Breast epithelium (tissue), 3 donors: ENCODE results near the gene RBM28.

Experiments
- POLR2AphosphoS5 ChIP-seq, 3 donors: sonication (generic); formaldehyde crosslinking; IDR thresholded peaks; one replicate each; pipeline ENCODE4 v1.6.1; 2017; ENCODE audit warnings: antibody characterized with exemption in 3 of 3
- TF ChIP-seq, protein P1 (sequence below), 3 donors: fragments of 450-650 bp; IDR thresholded peaks; one replicate each; pipeline ENCODE4 v1.5.1; 2016 to 2017; ENCODE audit warnings: antibody characterized with exemption in 3 of 3, mild to moderate bottlenecking in 3 of 3, moderate library complexity in 3 of 3

DNA sequence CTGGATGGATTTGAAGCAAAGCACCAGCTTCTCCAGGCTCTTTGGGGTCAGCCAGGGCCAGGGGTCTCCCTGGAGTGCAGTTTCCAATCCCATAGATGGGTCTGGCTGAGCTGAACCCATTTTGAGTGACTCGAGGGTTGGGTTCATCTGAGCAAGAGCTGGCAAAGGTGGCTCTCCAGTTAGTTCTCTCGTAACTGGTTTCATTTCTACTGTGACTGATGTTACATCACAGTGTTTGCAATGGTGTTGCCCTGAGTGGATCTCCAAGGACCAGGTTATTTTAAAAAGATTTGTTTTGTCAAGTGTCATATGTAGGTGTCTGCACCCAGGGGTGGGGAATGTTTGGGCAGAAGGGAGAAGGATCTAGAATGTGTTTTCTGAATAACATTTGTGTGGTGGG is 88.4 kb downstream of the RBM28 start:
- TF ChIP-seq, protein P1, sequence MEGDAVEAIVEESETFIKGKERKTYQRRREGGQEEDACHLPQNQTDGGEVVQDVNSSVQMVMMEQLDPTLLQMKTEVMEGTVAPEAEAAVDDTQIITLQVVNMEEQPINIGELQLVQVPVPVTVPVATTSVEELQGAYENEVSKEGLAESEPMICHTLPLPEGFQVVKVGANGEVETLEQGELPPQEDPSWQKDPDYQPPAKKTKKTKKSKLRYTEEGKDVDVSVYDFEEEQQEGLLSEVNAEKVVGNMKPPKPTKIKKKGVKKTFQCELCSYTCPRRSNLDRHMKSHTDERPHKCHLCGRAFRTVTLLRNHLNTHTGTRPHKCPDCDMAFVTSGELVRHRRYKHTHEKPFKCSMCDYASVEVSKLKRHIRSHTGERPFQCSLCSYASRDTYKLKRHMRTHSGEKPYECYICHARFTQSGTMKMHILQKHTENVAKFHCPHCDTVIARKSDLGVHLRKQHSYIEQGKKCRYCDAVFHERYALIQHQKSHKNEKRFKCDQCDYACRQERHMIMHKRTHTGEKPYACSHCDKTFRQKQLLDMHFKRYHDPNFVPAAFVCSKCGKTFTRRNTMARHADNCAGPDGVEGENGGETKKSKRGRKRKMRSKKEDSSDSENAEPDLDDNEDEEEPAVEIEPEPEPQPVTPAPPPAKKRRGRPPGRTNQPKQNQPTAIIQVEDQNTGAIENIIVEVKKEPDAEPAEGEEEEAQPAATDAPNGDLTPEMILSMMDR (IDR thresholded peaks at IDR 0.05) = no peak
- TF ChIP-seq POLR2AphosphoS5 (IDR thresholded peaks at IDR 0.05) = no peak
